HepG2 (cell line): ENCODE data around the gene PLSCR1.

Experiments used
- CHD2 ChIP-seq: IDR thresholded peaks from 2 replicates; pipeline ENCODE4 v1.6.1; 2011; ENCODE audit warnings: low read depth, low read length, improper control_type of control experiment
- HIVEP1 ChIP-seq: sonication (generic); formaldehyde crosslinking; IDR thresholded peaks from 2 replicates; pipeline ENCODE4 v1.4.0; 2020; ENCODE audit warnings: mild to moderate bottlenecking, missing genetic modification reagents
- POLR2A ChIP-seq, 2 experiments: IDR thresholded peaks; 2 replicates each; pipeline ENCODE4 v1.6.1; 2011; ENCODE audit warnings: low read depth in 2 of 2, low read length in 2 of 2, mild to moderate bottlenecking in 1 of 2, moderate library complexity in 1 of 2; ENCODE audit not compliant: insufficient read depth in 1 of 2
- RXRA ChIP-seq: sonication (generic); formaldehyde crosslinking; IDR thresholded peaks from 2 replicates; pipeline ENCODE4 v1.5.1; 2020; ENCODE audit warnings: missing genetic modification reagents
- SP1 ChIP-seq, 2 experiments: fragments of 450-650 bp in 1 of 2; sonication (generic) in 1 of 2; formaldehyde crosslinking in 1 of 2; IDR thresholded peaks; 2 replicates each; pipeline versions ENCODE4 v1.4.0 to v1.6.1; 2016 to 2020; ENCODE audit warnings: missing genetic modification reagents in 1 of 2
- THYN1 ChIP-seq: sonication (generic); formaldehyde crosslinking; IDR thresholded peaks from 2 replicates; pipeline ENCODE4 v1.8.1; 2023; ENCODE audit warnings: low read depth, mild to moderate bottlenecking, moderate library complexity, missing genetic modification reagents, borderline replicate concordance
- TF ChIP-seq, protein P1 (sequence below): sonication (generic); formaldehyde crosslinking; IDR thresholded peaks from 2 replicates; pipeline ENCODE4 v1.5.0; 2020; ENCODE audit warnings: mild to moderate bottlenecking, missing genetic modification reagents, moderate library complexity
- TF ChIP-seq, protein P2 (sequence below): sonication (generic); formaldehyde crosslinking; IDR thresholded peaks from 2 replicates; pipeline ENCODE4 v1.4.0; 2020; ENCODE audit warnings: missing genetic modification reagents

DNA sequence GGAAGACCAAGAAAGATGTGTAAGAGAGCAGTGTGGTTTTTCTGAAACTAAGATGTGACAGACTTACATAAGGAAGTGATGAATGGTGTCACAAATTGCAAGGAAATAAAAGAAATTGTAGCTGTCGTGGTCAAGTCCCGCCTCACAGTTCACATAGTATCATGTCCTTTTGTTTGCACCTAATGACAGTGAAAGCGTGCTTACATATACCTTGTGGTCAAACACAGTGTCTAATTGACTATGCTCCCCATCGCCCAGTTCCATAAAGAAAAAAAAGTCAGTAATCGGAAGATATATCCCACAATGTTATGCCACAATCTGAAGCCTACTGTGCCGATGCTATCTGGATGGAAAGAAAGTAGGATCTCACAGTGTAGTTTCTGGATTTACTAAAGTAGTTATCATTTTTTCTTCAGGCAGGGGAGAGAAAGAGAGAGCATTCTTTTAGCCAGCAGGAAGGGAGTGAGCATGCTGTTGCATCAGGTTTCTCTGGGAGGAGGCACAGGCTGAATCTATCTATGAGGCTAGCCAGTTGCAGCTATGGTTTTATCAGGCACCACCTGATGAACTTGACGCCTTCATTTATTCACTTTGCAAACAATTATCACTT is 9.8 kb upstream of the PLSCR1 start:
- no peak for TF ChIP-seq POLR2A (IDR thresholded peaks at IDR 0.05; ENCODE audit: insufficient read depth in 1 of 2, low read depth in 2 of 2, low read length in 2 of 2)
- TF ChIP-seq, protein P1, sequence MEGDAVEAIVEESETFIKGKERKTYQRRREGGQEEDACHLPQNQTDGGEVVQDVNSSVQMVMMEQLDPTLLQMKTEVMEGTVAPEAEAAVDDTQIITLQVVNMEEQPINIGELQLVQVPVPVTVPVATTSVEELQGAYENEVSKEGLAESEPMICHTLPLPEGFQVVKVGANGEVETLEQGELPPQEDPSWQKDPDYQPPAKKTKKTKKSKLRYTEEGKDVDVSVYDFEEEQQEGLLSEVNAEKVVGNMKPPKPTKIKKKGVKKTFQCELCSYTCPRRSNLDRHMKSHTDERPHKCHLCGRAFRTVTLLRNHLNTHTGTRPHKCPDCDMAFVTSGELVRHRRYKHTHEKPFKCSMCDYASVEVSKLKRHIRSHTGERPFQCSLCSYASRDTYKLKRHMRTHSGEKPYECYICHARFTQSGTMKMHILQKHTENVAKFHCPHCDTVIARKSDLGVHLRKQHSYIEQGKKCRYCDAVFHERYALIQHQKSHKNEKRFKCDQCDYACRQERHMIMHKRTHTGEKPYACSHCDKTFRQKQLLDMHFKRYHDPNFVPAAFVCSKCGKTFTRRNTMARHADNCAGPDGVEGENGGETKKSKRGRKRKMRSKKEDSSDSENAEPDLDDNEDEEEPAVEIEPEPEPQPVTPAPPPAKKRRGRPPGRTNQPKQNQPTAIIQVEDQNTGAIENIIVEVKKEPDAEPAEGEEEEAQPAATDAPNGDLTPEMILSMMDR: no peak
- TF ChIP-seq HIVEP1 (CRISPR knock-in tag): no peak
- TF ChIP-seq RXRA: no peak
- no peak for TF ChIP-seq THYN1 (CRISPR knock-in tag)
- TF ChIP-seq CHD2: no peak
- TF ChIP-seq, protein P2, sequence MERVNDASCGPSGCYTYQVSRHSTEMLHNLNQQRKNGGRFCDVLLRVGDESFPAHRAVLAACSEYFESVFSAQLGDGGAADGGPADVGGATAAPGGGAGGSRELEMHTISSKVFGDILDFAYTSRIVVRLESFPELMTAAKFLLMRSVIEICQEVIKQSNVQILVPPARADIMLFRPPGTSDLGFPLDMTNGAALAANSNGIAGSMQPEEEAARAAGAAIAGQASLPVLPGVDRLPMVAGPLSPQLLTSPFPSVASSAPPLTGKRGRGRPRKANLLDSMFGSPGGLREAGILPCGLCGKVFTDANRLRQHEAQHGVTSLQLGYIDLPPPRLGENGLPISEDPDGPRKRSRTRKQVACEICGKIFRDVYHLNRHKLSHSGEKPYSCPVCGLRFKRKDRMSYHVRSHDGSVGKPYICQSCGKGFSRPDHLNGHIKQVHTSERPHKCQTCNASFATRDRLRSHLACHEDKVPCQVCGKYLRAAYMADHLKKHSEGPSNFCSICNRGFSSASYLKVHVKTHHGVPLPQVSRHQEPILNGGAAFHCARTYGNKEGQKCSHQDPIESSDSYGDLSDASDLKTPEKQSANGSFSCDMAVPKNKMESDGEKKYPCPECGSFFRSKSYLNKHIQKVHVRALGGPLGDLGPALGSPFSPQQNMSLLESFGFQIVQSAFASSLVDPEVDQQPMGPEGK (CRISPR knock-in tag): no peak
- no peak for TF ChIP-seq SP1 (IDR thresholded peaks at IDR 0.05)
- no peak for TF ChIP-seq SP1 (CRISPR knock-in tag; IDR thresholded peaks at IDR 0.05)
